ENCODE data around the gene SELENOI.
"Not testable (repeated sequence)": the region's sequence is repeated elsewhere in the genome, so short reads cannot be mapped to it uniquely, and the experiment has no call there.

Gene SELENOI

DNA sequence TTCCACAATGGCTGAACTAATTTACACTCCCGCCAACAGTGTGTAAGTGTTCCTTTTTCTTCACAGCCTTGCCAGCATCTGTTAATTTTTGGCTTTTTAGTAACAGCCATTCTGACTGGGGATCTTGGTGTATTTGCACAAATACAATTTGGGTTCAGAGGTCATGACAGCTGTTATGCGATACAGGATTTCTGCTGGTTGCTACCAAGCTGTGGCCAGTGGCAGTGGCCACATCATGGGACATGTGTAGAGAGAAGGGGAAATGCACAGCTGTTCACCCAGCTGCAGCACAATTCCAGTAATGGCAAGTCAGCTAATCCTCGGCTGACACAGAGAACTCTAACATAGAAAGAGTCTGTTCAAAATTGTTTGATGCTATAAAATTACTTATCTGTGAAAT is 21.0 kb upstream of the SELENOI start:
- H3K27me3 ChIP-seq = no peaks in the 10 kb centered on the region; the same call in 1 of the 2 replicates
- no peaks in the 10 kb centered on the region for H3K9me3 ChIP-seq
- H3K4me3 ChIP-seq (ENCODE audit: low read depth, low read length) = no peak overlapping the region
- H3K36me3 ChIP-seq = no peaks in the 10 kb centered on the region
- TF ChIP-seq, protein P1, sequence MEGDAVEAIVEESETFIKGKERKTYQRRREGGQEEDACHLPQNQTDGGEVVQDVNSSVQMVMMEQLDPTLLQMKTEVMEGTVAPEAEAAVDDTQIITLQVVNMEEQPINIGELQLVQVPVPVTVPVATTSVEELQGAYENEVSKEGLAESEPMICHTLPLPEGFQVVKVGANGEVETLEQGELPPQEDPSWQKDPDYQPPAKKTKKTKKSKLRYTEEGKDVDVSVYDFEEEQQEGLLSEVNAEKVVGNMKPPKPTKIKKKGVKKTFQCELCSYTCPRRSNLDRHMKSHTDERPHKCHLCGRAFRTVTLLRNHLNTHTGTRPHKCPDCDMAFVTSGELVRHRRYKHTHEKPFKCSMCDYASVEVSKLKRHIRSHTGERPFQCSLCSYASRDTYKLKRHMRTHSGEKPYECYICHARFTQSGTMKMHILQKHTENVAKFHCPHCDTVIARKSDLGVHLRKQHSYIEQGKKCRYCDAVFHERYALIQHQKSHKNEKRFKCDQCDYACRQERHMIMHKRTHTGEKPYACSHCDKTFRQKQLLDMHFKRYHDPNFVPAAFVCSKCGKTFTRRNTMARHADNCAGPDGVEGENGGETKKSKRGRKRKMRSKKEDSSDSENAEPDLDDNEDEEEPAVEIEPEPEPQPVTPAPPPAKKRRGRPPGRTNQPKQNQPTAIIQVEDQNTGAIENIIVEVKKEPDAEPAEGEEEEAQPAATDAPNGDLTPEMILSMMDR (IDR thresholded peaks at IDR 0.05; ENCODE audit: low read depth, low read length) = no peak
- H3K4me1 ChIP-seq = no peaks in the 10 kb centered on the region
- DNase-seq = no peak

DNA sequence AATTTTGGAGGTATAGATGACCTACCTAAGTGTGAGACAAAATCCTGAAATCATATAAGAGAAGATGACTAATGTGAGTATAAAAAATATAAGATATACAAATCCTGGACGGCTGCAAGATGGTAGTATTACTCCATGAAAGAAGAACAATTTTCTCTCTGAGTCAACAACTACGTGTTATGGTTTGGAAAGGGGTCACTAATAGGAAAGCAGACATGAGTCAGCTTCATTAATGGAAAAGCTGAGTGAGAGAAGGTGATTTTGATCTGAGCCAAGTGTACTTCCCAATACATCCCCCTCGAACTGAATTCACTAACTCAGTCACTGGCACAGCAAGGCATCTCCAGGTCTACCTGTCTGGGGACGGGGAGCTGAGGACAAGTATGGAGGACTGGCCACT is 20.1 kb upstream of the SELENOI start:
- Histone ChIP-seq H3K4me1 (no peaks in the 10 kb centered on the region), H3K27me3 (no peaks in the 10 kb centered on the region), H3K9me3 (no peaks in the 10 kb centered on the region), H3K4me3 (ENCODE audit: low read depth, low read length) (no peak overlapping the region), H3K36me3 (no peaks in the 10 kb centered on the region)
- TF ChIP-seq, protein P1 (IDR thresholded peaks at IDR 0.05; ENCODE audit: low read depth, low read length) = no peak
- DNase-seq = no peak

DNA sequence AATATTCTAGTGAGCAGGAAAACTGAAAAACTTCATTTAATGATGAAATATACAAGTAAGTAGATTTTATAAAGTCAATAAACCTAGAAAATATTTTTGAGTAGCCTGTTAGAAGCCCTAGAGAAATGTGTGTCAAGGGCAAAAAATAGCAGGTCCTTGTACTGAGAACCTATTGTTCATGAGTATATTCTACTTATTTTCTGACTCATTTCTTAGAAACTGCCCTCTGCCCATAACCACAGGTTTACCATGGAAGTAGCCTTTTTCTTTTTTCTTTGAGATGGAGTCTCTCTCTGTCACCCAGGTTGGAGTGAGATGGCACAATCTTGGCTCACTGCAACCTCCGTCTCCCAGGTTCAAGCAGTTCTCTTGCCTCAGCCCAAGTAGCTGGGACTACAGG is 19.4 kb upstream of the SELENOI start:
- Histone ChIP-seq H3K4me3 (ENCODE audit: low read depth, low read length) (no peak overlapping the region), H3K27me3 (no peaks in the 10 kb centered on the region), H3K9me3 (no peaks in the 10 kb centered on the region), H3K4me1 (no peaks in the 10 kb centered on the region), H3K36me3 (no peaks in the 10 kb centered on the region)
- DNase-seq = no peak
- TF ChIP-seq, protein P1 (IDR thresholded peaks at IDR 0.05; ENCODE audit: low read depth, low read length) = no peak

DNA sequence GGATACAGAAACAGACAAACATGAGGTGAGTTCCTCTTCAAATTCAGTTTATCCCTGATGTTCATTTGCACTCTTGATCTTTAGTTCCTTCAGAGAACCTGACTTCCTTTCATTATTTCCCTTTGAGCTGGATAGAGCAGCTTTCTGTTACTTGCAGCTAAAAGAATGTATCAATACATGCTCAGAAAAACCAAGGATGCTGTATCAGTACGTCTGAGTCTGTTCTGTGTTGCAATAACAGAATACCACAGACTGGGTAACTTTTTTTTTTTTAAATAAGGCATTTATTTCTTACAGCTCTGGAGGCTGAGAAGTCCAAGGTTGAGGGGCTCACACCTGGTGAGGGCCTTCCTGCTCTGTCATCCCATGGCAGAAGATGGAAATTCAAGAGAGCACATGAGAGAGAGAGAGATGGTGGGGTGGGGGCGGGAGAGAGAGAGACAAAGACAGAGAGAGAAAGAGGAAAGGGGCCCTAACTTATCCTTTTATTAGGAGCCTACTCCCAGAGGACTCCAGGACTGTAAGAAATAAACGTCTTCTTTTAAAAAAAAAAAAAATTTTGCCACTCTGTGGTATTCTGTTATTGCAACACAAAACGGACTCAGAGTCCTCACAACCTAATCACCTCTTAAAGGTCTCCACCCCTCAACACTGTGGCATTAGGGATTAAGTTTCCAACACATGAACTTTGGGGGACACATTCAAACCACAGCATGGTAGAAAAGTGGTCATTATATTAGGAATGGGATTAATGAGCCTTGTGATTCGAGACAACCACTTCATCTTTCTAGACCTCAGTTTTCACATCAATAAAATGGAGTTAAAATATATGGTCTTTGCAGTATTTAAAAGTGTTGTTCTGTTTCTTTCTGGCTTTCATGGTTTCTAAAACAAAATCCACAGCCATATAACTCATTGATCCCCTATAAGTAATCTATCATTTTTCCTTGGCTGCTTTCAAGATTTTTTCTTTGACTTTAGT is 18.4 kb upstream of the SELENOI start:
- Histone ChIP-seq H3K36me3 (no peaks in the 10 kb centered on the region), H3K27me3 (no peaks in the 10 kb centered on the region), H3K4me3 (ENCODE audit: low read depth, low read length) (no peak overlapping the region), H3K9me3 (no peaks in the 10 kb centered on the region), H3K4me1 (no peaks in the 10 kb centered on the region)
- TF ChIP-seq, protein P1 (IDR thresholded peaks at IDR 0.05; ENCODE audit: low read depth, low read length) = no peak
- no peak for DNase-seq

DNA sequence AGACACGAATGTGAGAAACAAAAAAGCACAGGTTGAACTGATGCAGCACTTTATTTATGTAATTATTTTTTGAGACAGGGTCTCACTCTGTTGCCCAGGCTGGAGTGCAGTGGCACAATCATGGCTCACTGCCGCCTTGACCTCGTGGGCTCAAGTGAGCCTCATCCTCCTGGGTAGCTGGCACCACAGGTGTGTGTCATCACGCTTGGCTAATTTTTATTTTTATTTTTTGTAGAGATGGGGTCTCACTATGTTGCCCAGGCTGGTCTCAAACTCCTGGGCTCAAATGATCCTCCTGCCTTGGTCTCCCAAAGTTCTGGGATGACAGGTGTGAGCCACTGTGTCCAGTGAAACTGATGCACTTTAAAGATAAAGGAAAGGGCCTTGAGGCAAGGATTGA is 16.9 kb upstream of the SELENOI start:
- not testable (repeated sequence) for H3K9me3 ChIP-seq; H3K36me3 ChIP-seq; DNase-seq; H3K4me1 ChIP-seq; H3K27me3 ChIP-seq; H3K4me3 ChIP-seq (ENCODE audit: low read depth, low read length)

DNA sequence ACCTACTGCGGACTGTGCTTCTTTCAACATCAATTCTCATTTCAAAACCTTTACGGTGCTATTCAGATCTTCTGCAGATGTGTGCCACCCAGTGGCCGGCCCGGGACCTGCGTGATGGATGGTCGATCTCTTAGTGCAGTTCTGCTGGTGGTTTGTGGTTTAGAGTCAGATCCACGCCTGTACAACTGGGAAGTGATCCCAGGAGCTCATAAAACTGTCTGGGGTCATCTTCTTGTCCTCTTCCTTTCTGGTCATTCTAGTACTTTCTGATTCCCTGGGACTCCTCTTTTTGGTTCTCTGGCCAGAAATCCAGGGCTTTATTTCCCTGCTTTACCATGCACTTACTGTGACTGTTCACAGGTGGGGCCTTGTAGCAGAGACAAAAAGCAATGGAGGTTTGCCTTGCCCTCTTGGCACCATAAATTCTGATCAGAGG is 15.8 kb upstream of the SELENOI start:
- TF ChIP-seq, protein P1 (IDR thresholded peaks at IDR 0.05; ENCODE audit: low read depth, low read length) = peak; percentile 95
- H3K4me1 ChIP-seq = no peaks in the 10 kb centered on the region

More for the DNA sequence above, 15.8 kb upstream of the SELENOI start:
- Histone ChIP-seq H3K4me3 (ENCODE audit: low read depth, low read length) (no peak overlapping the region), H3K9me3 (no peaks in the 10 kb centered on the region), H3K36me3 (no peaks in the 10 kb centered on the region), H3K27me3 (no peaks in the 10 kb centered on the region)
- DNase-seq = peak; percentile 88

All from BE2C (cell line).